Mesenchymal stem cell (in vitro differentiated cells and primary cell): ENCODE measurements around the gene NGF.

ENCODE experiments used
- DNase-seq: peaks from one replicate; pipeline ENCODE4 v3.0.0-alpha.2; 2013
- H2AFZ ChIP-seq: one replicate; pipeline ENCODE4 v1.6.1; 2013; ENCODE audit warnings: low read depth, mild to moderate bottlenecking, control low read depth, inconsistent platforms, low read length, moderate library complexity
- H2AK5ac ChIP-seq: 2 replicates; pipeline ENCODE4 v1.6.1; 2013; ENCODE audit warnings: low read length, moderate library complexity, mild to moderate bottlenecking, inconsistent platforms; ENCODE audit not compliant: severe bottlenecking
- H2BK120ac ChIP-seq: one replicate; pipeline ENCODE4 v1.6.1; 2013; ENCODE audit warnings: low read depth, mild to moderate bottlenecking, inconsistent platforms, low read length, moderate library complexity
- H2BK12ac ChIP-seq, 2 experiments: one replicate each; pipeline ENCODE4 v1.6.1; 2013; ENCODE audit warnings: inconsistent platforms in 2 of 2, low read length in 2 of 2, mild to moderate bottlenecking in 2 of 2, moderate library complexity in 2 of 2, control low read depth in 1 of 2
- H2BK15ac ChIP-seq: one replicate; pipeline ENCODE4 v1.6.1; 2013; ENCODE audit warnings: mild to moderate bottlenecking, low read depth, inconsistent platforms; ENCODE audit not compliant: poor library complexity, severe bottlenecking
- H2BK5ac ChIP-seq: 2 replicates; pipeline ENCODE4 v1.6.1; 2013; ENCODE audit warnings: low read depth, mild to moderate bottlenecking, low read length, control low read depth, inconsistent platforms; ENCODE audit not compliant: poor library complexity, severe bottlenecking
- H3K14ac ChIP-seq, 2 experiments: one replicate each; pipeline ENCODE4 v1.6.1; 2013; ENCODE audit warnings: inconsistent platforms in 2 of 2, low read length in 2 of 2, control low read depth in 1 of 2, mild to moderate bottlenecking in 1 of 2, moderate library complexity in 1 of 2
- H3K18ac ChIP-seq, 2 experiments: one replicate each; pipeline ENCODE4 v1.6.1; 2013; ENCODE audit warnings: inconsistent platforms in 2 of 2, low read length in 2 of 2, control low read depth in 1 of 2, low read depth in 1 of 2, mild to moderate bottlenecking in 1 of 2
- H3K23ac ChIP-seq, 2 experiments: one replicate each; pipeline ENCODE4 v1.6.1; 2013; ENCODE audit warnings: inconsistent platforms in 2 of 2, low read length in 2 of 2, mild to moderate bottlenecking in 2 of 2, moderate library complexity in 2 of 2, control low read depth in 1 of 2
- H3K27ac ChIP-seq: 2 replicates; pipeline ENCODE4 v1.5.1; 2013; ENCODE audit warnings: mild to moderate bottlenecking, moderate library complexity, low read length, control low read depth, inconsistent platforms; ENCODE audit not compliant: poor library complexity, severe bottlenecking
- H3K27me3 ChIP-seq, 2 experiments: 2 replicates each; pipeline versions ENCODE4 v1.6.1 to v1.7.0; 2013; ENCODE audit warnings: low read length in 2 of 2, mild to moderate bottlenecking in 2 of 2, moderate library complexity in 2 of 2, control low read depth in 1 of 2, inconsistent platforms in 1 of 2; ENCODE audit not compliant: control insufficient read depth in 1 of 2, insufficient read depth in 1 of 2
- H3K36me3 ChIP-seq, 2 experiments: 2 replicates each; pipeline versions ENCODE4 v1.6.1 to v1.7.0; 2013; ENCODE audit warnings: low read length in 2 of 2, control low read depth in 1 of 2, inconsistent platforms in 1 of 2, low read depth in 1 of 2, mild to moderate bottlenecking in 1 of 2; ENCODE audit not compliant: insufficient read depth in 2 of 2, control insufficient read depth in 1 of 2
- H3K4ac ChIP-seq, 2 experiments: one replicate each; pipeline ENCODE4 v1.6.1; 2013; ENCODE audit warnings: inconsistent platforms in 2 of 2, low read length in 2 of 2, mild to moderate bottlenecking in 2 of 2, moderate library complexity in 2 of 2, control low read depth in 1 of 2, low read depth in 1 of 2
- H3K4me1 ChIP-seq: 2 replicates; pipeline ENCODE4 v1.6.1; 2013; ENCODE audit warnings: low read depth, low read length, control low read depth; ENCODE audit not compliant: control insufficient read depth, insufficient read depth
- H3K4me2 ChIP-seq: 2 replicates; pipeline ENCODE4 v1.6.1; 2013; ENCODE audit warnings: low read length, mild to moderate bottlenecking, inconsistent platforms; ENCODE audit not compliant: poor library complexity, severe bottlenecking
- H3K4me3 ChIP-seq, 2 experiments: 2 replicates each; pipeline versions ENCODE4 v1.5.1 to v1.7.0; 2013; ENCODE audit warnings: low read length in 2 of 2, mild to moderate bottlenecking in 2 of 2, control low read depth in 1 of 2, low read depth in 1 of 2; ENCODE audit not compliant: insufficient read depth in 1 of 2
- H3K79me1 ChIP-seq: replicated peaks from 2 replicates; pipeline ENCODE4 v1.6.1; 2013; ENCODE audit warnings: mild to moderate bottlenecking, control low read depth, low read length, inconsistent platforms; ENCODE audit not compliant: poor library complexity, severe bottlenecking
- H3K9ac ChIP-seq: 2 replicates; pipeline ENCODE4 v1.7.0; 2013; ENCODE audit warnings: mild to moderate bottlenecking, low read length, moderate library complexity
- H3K9me3 ChIP-seq: 2 replicates; pipeline ENCODE4 v1.7.0; 2013; ENCODE audit warnings: mild to moderate bottlenecking, low read length; ENCODE audit not compliant: control insufficient read depth
- H4K8ac ChIP-seq: one replicate; pipeline ENCODE4 v1.6.1; 2013; ENCODE audit warnings: inconsistent platforms, mild to moderate bottlenecking, low read length, moderate library complexity
- H4K91ac ChIP-seq: one replicate; pipeline ENCODE4 v1.6.1; 2013; ENCODE audit warnings: mild to moderate bottlenecking, low read length, inconsistent platforms
- WGBS: methylation state at CpG from one replicate; pipeline ENCODE4 v1.1.7; 2013; ENCODE audit warnings: mixed read lengths; 5-methylcytosine and 5-hydroxymethylcytosine counted together

NGF gene

DNA sequence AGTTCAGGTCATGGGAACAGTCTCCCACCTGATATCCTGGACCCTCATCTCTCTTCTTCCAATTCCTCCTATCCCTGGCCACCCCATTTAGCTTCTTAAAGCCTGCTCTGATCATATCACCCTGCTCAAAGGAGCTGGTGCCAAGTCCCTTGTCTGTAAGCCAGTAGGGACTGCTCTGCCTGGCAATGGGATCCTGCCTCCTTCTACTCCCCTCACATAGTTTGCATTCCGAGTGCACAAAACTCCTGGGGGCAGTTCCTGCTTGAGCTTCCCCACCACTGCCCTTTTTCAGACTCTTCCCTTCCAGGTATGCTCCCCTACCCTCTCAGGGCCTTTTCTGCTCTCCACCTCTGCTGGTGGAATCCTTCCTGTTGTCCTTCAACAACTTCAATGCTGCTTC, 48.1 kb downstream of the NGF start:
- Histone ChIP-seq H3K27me3 (no peaks in the 10 kb centered on the region), H3K27ac (no peak overlapping the region), H3K4me2 (no peak overlapping the region), H3K14ac (no peak overlapping the region), H2AK5ac (no peak overlapping the region), H3K9me3 (no peaks in the 10 kb centered on the region), H3K18ac (no peak overlapping the region), H3K4ac (no peak overlapping the region), H2BK15ac (no peak overlapping the region), H3K23ac (no peak overlapping the region), H2BK120ac (no peak overlapping the region), H3K79me1 (no peaks in the 10 kb centered on the region), H2BK5ac (no peak overlapping the region), H3K4me3 (no peak overlapping the region), H3K9ac (no peak overlapping the region), H2BK12ac (no peak overlapping the region), H2AFZ (no peak overlapping the region), H3K36me3 (peaks cover 3 to 42% of the 10 kb centered on the region in 2 experiments), H3K4me1 (no peaks in the 10 kb centered on the region), H4K8ac (no peak overlapping the region), H4K91ac (no peak overlapping the region)
- no peak for DNase-seq
- WGBS = 93% methylated on average over 1 of the region's 1 CpG

DNA sequence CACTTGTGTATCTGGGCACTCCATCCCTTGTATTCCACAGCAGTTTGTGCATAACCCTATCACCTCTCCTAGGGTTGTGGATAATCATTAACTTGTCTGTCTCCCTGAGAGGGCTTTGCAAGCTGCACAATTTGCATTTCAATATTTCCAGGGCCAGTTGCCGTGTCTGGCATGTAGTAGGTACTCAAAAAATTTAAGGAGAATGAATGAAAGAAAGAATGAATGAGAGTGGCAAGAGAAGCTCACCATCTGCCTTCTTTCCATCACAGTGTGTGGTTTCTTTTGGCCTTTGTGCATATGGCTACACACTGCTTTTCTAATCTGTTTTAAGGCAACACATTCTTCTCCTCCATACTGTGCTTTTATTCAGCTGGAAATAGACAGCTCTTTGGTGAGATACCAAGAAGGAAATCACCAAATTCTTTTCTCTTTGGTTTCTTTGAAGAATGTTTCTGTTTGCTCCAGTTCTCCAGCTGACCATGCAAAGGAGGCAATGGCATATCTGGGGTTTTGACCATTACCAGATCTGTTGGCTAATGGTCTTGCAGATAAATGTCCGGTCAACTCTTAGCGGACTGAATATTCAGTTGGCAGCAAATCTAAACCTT, 49.4 kb downstream of the NGF start:
- Histone ChIP-seq H4K91ac (no peak overlapping the region), H3K23ac (no peak overlapping the region), H2BK12ac (no peak overlapping the region), H3K14ac (no peak overlapping the region), H2BK5ac (no peak overlapping the region), H2BK120ac (no peak overlapping the region), H3K27me3 (no peaks in the 10 kb centered on the region), H3K18ac (no peak overlapping the region), H3K27ac (peak overlapping the region; percentile 31), H2AFZ (no peak overlapping the region), H2AK5ac (no peak overlapping the region), H3K9me3 (no peaks in the 10 kb centered on the region), H3K36me3 (peaks cover 3 to 42% of the 10 kb centered on the region in 2 experiments), H3K4ac (no peak overlapping the region), H3K9ac (no peak overlapping the region), H3K4me3 (no peak overlapping the region), H2BK15ac (no peak overlapping the region), H3K4me2 (peak overlapping the region; percentile 21), H3K79me1 (no peaks in the 10 kb centered on the region), H3K4me1 (no peaks in the 10 kb centered on the region), H4K8ac (no peak overlapping the region)
- no peak for DNase-seq
- WGBS = 100% methylated on average over 3 of the region's 3 CpGs

- H4K91ac ChIP-seq = no peak overlapping the region
- no peak overlapping the region for H3K4me2 ChIP-seq
- H2BK120ac ChIP-seq = no peak overlapping the region
- no peak overlapping the region for H2BK5ac ChIP-seq
- peaks cover 0 to 40% of the 10 kb centered on the region in 2 experiments for H3K36me3 ChIP-seq
- no peak overlapping the region for H2AFZ ChIP-seq
- no peaks in the 10 kb centered on the region for H3K9me3 ChIP-seq
- no peak overlapping the region for H2BK15ac ChIP-seq
- no peak for DNase-seq
- no peak overlapping the region for H4K8ac ChIP-seq
- H3K4me3 ChIP-seq = no peak overlapping the region
- H3K4ac ChIP-seq = no peak overlapping the region
- H2BK12ac ChIP-seq = no peak overlapping the region
- peaks cover 0 to under 1% of the 10 kb centered on the region in 2 experiments for H3K27me3 ChIP-seq
- H3K9ac ChIP-seq = no peak overlapping the region
- H3K27ac ChIP-seq = no peak overlapping the region
- H3K18ac ChIP-seq = no peak overlapping the region
- 96% methylated on average over 30 of the region's 30 CpGs for WGBS
- H3K14ac ChIP-seq = peak overlapping the region in 1 of 2 experiments; percentile 63
- H2AK5ac ChIP-seq = no peak overlapping the region
- no peaks in the 10 kb centered on the region for H3K79me1 ChIP-seq
- no peak overlapping the region for H3K23ac ChIP-seq
- no peaks in the 10 kb centered on the region for H3K4me1 ChIP-seq
Measured at GRCh38 chr1:115286431-115287205, 51.4 kb downstream of the NGF start.

DNA sequence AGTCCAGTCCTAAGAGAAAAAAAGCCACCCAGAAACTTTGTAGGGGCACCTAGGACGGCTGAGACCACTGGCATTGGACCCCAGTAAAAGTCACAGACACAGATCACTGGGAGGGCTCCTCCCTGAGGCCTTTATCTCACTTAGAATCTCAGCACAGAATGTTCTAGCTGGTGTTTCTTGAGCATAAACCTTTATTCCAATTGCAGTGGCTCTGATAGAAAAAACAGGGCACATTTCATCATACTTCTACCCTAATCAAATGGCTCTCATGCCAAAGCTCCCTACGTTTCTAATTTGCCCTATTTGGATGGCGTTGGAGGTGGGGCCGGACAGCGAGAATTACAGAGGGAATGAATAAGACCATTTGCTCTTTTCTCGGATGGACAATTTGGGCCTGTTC, 53.8 kb downstream of the NGF start:
- H2AFZ ChIP-seq = no peak overlapping the region
- no peak overlapping the region for H2BK120ac ChIP-seq
- no peaks in the 10 kb centered on the region for H3K79me1 ChIP-seq
- H3K4ac ChIP-seq = no peak overlapping the region
- no peak overlapping the region for H2BK15ac ChIP-seq
- H2BK12ac ChIP-seq = no peak overlapping the region
- H3K27ac ChIP-seq = no peak overlapping the region
- no peak overlapping the region for H2BK5ac ChIP-seq
- H3K14ac ChIP-seq = no peak overlapping the region
- H3K18ac ChIP-seq = no peak overlapping the region
- H3K27me3 ChIP-seq = peaks cover 0 to 6% of the 10 kb centered on the region in 2 experiments
- H3K9me3 ChIP-seq = no peaks in the 10 kb centered on the region
- no peak for DNase-seq
- H3K4me1 ChIP-seq = no peaks in the 10 kb centered on the region
- H3K36me3 ChIP-seq = peaks cover 0 to 37% of the 10 kb centered on the region in 2 experiments
- no peak overlapping the region for H3K4me2 ChIP-seq
- peak overlapping the region in 1 of 2 experiments; percentile 73 for H3K4me3 ChIP-seq
- H2AK5ac ChIP-seq = no peak overlapping the region
- 87% methylated on average over 6 of the region's 6 CpGs for WGBS
- peak overlapping the region; percentile 87 for H3K9ac ChIP-seq
- no peak overlapping the region for H4K8ac ChIP-seq
- no peak overlapping the region for H3K23ac ChIP-seq
- H4K91ac ChIP-seq = no peak overlapping the region
